ENCODE data around the gene PDE4B. TPM values are rescaled to one million over a fixed set of nuclear protein-coding genes. Genes with fewer than 3 reads are reported as not detected.
"Not testable (repeated sequence)": the region's sequence is repeated elsewhere in the genome, so short reads cannot be mapped to it uniquely, and the experiment has no call there.

PDE4B gene
- total RNA-seq, 1 experiment from 2014 or later = 83.5 TPM

DNA sequence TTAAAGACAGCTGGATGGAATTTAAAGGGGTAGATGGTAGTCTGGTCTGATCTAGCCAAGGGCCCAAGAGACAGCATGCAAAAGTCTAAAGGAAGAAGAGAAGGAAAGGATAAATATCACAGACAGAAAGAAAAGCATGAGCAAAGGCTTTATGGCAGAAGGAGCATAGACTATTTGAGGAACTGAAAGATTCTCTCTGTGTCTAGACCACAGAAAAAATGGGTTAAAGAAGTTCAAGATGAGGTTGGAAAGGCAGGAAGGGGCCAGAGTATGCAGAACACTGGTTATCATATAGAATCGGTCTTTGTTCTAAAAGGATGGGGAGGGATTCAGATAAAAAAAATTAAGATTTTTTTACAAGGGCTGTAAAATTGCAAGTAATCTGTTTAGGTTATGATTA is 604.5 kb downstream of the PDE4B start:
- DNase-seq (ENCODE audit: extremely low read depth, low read depth) = no peak

- DNase-seq (ENCODE audit: extremely low read depth, low read depth) = no peak
Measured at GRCh38 chr1:66399888-66400529, 607.3 kb downstream of the PDE4B start.

DNA sequence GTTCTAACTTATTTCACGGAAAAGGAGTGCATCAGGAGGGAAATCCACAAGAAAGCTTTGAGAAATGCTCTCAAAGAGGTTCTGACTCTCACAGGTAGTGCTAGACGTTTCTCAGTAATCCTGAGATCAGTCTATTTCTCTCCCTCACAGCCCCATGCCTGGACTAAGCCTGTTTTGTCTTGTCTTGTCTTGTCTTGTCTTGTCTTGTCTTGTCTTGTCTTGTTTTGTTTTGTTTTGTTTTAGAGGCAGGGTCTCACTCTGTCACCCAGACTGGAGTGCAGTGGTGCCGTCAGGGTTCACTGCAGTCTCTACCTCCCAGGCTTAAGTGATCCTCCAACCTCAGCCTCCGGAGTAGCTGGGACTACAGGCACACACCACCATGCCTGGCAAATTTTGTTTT is 608.0 kb downstream of the PDE4B start:
- DNase-seq (ENCODE audit: extremely low read depth, low read depth) = no peak

- DNase-seq (ENCODE audit: extremely low read depth, low read depth) = no peak
Measured at GRCh38 chr1:66401244-66401643, 608.5 kb downstream of the PDE4B start.

- DNase-seq (ENCODE audit: extremely low read depth, low read depth) = no peak
Measured at GRCh38 chr1:66402194-66402593, 609.5 kb downstream of the PDE4B start.

GRCh38 chr1:66403007-66403731 is 610.5 kb downstream of the PDE4B start:
- no peak for DNase-seq (ENCODE audit: extremely low read depth, low read depth)

DNA sequence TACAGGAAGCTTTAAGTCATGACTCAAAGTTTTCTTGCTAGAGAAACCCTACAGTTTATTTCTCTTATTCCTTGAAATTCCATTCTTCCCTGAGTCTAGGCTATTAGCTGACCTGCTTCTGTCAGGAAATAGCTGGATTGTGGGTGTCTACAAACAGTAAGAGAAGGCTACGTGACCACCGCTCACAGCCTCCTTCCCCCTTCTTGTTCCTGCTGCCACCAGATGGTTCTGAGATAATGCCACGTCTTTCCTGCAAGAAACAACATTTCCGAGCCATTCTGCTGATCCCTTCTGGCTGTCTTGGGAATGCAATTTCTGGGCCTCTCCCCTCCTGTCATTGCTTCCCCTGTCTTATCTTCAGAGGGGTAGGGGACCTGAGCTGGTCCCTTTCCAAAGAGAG is 612.4 kb downstream of the PDE4B start:
- DNase-seq (ENCODE audit: extremely low read depth, low read depth) = no peak

GRCh38 chr1:66411449-66411848 is 618.8 kb downstream of the PDE4B start:
- not testable (repeated sequence) for DNase-seq (ENCODE audit: extremely low read depth, low read depth)

DNA sequence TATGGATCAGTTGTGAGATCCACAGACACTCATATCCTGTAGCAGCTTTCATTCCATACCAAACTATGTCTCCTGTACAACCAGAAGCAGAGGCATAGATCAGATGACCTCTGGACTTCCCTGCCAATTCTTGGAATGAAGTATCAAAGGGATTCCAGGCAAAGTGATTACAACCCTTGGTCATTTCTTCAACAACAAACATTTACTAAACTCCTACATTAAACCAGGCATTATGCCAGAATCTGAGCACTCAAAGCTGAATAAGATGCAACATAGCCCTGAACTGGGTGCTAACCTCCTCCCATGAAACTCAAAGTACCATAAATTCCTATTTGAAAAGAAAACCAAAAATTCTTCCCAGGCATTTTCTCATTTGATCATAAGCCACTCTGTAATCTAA is 620.0 kb downstream of the PDE4B start:
- DNase-seq (ENCODE audit: extremely low read depth, low read depth) = no peak

DNA sequence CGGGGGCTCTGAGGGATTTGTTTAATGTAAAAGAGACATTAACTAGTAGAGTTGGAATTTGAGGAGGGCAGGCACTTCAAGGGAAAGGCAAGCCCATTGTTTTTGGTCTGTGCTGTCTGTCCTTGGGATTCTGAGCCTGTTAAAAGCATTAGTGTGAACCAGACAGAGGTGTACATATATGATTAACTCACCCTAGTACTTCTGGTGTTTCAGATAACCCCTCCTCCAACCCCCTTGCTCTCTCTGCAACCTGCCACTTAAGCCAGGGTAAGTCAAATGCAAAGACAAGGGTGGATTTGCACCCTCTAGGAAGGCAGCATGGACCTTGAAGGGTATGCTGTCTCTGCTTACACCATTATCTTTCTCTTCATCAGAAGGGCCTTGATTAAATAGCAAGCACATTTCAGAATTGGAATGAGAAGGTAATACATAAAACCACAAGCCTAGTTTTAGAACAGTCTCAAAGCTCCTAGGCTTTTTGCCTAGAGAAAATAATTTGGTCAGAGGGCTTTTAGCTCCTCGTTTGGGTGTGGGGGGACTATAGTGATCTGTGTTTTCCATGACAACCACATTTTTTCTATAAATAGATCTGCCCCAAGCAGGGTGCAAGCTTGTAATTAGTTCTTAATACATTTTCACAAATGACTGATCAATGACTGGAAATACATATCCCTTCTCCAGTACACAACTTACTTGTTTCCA is 620.6 kb downstream of the PDE4B start:
- DNase-seq (ENCODE audit: extremely low read depth, low read depth) = no peak

DNA sequence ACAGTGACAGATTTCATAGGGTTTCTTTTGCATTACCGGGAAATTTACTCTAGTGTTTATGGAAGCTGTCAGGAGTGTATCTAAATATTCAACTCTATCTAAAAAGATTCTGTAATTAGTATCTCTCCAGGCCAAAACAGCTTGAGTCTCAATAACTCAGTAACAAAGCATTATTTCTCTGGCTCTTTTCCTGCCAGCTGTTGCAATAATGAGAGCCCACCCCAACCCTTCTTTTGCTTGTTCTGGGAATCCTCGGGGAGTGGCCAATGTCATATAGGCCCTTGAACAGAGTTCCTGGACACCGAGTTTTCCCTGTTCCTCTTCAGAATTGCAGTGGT is 621.1 kb downstream of the PDE4B start:
- no peak for DNase-seq (ENCODE audit: extremely low read depth, low read depth)

DNA sequence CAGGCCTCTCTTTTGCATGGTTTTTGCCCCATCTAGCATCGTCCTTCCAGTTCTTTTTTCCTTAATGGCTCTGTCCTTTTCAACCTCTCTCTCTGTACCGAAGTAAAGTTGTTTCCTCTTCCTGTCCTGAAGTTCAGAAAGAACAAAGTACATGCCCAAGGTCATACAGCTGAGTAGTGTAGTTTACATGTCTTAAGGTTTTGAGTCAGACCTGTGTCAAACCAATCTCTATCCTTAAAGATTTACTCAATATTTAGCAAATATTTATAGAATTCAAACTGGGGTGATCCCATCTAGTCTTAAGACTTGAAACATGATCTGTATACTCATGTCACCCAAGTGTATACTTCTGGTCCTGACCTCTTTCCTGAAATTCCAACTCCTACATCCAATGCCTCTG is 622.6 kb downstream of the PDE4B start:
- no peak for DNase-seq (ENCODE audit: extremely low read depth, low read depth)

DNA sequence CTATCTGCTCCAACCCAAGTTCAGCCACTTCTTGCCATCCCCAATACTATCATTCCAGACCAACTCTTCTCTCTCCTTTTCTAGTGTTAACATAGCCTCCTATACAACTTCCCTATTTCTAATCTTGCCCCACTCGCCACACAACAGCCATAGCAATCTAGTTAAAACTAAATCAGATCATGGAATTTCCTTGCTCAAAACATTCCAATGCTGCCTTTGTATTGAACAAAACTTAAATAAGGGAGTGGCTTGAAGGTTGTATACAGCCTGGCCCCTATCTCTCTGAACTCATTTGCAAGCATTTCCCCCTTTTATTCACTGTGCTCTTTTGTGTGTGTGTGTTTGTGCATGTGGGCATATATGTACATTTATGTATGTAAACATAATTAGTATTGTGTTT is 623.2 kb downstream of the PDE4B start:
- DNase-seq (ENCODE audit: extremely low read depth, low read depth) = no peak

- DNase-seq (ENCODE audit: extremely low read depth, low read depth) = no peak
Measured at GRCh38 chr1:66416295-66416694, 623.6 kb downstream of the PDE4B start.

GRCh38 chr1:66418021-66418420 is 625.3 kb downstream of the PDE4B start:
- DNase-seq (ENCODE audit: extremely low read depth, low read depth) = no peak

DNA sequence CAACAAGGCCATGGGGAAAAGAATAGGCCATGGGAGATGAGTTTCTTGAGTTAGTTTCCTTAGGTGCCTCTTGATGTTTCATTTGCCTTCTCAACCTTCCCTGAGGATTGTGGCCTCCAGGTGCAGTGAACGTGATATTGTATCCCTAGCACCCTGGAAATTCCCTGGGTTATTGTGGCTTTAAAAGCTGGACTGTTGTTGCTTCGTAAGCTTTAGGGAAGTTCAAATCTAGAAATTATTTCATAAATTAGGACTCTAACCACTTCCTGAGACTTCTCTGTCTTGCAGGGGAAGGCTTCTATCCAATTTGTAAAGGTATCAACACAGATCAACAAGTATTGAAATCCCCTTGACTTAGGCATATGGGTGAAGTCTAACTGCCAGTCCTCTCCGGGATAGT is 627.5 kb downstream of the PDE4B start:
- DNase-seq (ENCODE audit: extremely low read depth, low read depth) = not testable (repeated sequence)

DNA sequence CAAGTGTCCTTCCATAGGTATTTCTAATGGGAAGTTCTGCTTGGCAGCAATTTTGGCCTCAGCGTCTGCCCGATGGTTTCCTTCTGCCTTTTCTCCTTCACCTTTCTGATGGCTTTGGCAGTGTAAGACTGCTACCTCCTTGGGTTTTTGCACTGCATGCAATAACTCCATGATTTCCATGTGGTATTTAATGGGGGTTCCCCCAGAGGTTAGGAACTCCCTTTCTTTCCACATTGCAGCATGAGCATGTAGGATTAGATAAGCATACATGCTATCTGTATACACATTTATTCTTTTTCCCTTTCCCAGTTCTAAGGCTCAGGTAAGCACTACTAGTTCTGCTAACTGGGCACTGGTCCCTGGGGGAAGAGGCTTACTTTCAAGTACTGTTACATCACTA is 628.2 kb downstream of the PDE4B start:
- not testable (repeated sequence) for DNase-seq (ENCODE audit: extremely low read depth, low read depth)

DNA sequence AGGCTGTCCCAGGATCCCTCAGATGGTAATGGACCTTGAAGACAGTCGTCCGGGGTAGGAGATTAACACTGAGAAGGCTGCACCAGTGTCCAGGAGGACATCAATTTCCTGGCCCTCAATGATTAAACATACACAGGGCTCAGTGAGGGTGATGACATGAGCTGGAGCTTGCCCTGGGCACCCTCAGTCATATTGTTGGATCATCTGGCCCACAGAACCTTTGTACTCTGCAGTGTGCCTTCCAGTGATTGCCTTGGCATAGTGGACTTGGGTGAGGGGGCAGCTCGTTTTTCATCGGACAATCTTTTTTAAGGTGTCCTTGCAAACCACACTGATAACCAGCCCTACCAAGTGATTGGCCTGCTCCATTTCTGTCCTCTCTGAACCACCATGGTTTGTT is 630.1 kb downstream of the PDE4B start:
- no peak for DNase-seq (ENCODE audit: extremely low read depth, low read depth)

Data from NCI-H460 (cell line).